ENCODE results near the gene CSRNP3.
"Not testable (repeated sequence)": the region's sequence is repeated elsewhere in the genome, so short reads cannot be mapped to it uniquely, and the experiment has no call there.

CSRNP3 gene

GRCh38 chr2:165547900-165548299 lies 78.4 kb downstream of the CSRNP3 start:
- DNase-seq: no peak

GRCh38 chr2:165549619-165550018 lies 80.1 kb downstream of the CSRNP3 start:
- no peak for DNase-seq

- no peak for DNase-seq
These were observed 89.3 kb downstream of the CSRNP3 start for GRCh38 chr2:165558832-165559231.

GRCh38 chr2:165560377-165560988 lies 91.0 kb downstream of the CSRNP3 start:
- DNase-seq: no peak

DNA sequence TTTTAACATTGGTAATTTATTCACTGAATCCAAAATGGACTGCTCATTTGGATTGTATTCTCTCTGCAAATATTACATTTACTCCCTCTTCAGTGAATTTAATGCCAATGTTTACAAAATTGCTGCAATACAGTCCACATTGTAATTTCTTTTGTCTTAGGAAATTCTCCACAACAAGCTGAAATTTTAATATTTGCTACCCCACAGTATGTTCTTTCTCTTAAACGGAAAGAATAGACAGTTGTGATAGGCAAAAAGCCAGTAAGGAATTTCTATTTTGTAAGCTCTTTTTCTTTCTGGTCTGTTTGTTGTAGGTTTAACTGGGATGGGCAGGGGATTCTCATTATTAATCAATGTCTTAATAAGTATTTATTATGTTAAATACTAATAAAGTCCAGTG lies 92.0 kb downstream of the CSRNP3 start:
- DNase-seq: no peak

DNA sequence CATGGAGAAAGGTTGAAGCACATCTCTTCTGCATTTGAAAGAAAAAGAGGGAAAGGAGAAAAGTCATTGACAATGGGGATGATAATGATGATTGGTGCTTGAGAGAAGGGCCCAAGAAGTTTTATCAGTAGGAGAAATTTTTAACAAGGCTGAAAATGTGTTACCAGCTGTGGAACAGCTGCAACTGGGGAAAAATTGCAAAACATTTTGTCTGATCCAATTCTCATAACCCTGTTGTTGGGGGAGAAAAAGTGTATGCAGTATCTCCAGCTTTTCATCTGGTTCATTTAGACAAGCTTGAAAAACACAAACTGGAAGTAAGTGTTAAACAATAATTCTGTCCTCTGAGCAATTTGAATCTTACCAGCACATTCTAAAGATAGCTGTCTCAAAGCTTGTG lies 92.7 kb downstream of the CSRNP3 start:
- DNase-seq: no peak

DNA sequence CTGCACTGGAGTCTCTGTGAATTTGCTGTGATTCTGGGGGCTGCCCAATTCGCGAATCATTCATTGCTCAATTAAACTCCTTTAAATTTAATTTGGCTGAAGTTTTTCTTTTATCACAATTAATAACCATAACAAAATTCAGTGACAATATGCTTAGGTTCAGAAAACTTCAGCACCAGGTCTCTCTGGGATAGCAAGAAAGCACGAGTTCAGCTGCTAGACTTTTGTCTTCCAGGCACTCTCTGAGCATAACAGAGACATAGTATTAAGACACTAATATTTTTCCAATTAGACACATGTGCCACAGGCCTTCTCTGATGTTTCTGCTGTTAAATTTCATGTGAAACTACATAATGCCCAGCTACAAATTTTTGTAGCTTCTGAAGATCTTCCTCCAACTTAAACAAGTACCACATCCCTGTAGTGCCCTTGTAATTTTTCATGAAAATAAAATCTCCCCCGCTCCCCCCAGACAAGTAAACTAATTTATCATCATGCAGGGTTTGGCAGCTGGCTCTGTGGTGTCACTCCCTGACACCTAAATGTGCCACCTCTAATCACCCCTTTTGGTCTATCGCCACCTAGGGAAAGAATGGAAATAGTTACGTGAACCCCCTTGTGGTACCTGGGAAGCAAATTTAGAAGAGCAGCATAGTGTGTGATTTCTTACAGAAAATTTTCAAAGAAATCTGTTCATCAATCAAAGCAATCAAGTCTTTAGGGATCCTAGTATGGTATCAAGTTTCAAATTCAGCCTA lies 94.1 kb downstream of the CSRNP3 start:
- DNase-seq: no peak

DNA sequence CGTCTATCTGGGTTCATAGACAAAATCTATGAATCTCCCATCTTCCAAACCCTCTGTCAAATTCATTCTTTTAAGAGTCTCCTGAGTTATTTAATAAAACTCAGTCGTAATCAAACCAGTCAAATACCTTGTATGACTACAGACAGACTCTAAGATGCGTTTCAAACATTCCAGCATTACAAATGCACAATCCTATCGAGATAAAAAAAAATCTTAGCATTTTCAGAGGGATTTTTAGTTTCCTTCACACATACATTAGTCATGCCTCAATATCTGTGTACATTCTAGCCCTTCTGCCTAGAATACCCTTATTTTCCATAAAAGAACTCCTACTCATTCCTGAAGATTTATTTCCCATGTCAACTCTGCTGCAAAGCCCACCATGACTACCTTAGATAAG lies 96.5 kb downstream of the CSRNP3 start:
- no peak for DNase-seq

DNA sequence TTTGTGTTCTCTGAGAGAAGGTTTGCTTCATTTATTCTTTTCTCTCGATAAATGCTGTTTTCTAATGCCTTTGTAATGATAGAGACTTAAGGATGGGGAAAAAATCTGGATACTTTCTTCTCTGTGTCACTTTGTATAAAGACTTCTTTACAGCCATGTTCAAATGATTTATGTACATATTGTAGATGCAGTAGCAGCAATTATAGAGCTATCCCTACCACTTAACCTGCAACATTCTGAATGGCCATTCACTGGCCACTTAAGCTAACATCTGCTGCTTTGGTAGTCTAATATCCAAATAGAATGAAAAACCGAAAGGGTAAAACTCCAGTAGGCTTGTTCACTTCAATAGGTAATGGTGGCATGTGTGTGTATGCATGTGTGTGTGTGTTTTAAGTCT lies 97.8 kb downstream of the CSRNP3 start:
- DNase-seq: no peak

- DNase-seq: no peak
These were observed 98.9 kb downstream of the CSRNP3 start for GRCh38 chr2:165568361-165568760.

DNA sequence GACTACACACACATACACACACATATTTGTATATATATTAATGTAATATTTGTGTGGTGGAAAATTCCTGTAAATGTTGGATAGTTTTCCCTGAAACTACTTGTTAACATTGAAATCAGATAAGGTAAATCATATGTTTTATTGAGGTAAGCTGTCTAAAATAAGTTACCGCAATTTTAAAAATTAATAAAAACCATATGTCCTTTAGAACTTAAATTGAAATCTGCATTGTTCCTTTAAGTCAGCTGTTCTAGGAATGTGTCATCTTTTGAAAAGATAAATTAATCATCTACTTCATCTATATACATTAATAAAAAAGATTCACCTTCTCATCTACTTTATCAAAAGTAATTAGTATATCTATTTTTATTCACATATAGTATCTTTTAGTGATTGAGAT lies 102.0 kb downstream of the CSRNP3 start:
- DNase-seq: no peak

- no peak for DNase-seq
These were observed 102.7 kb downstream of the CSRNP3 start for GRCh38 chr2:165572151-165572550.

- no peak for DNase-seq
These were observed 104.3 kb downstream of the CSRNP3 start for GRCh38 chr2:165573534-165574461.

- DNase-seq: no peak
These were observed 105.6 kb downstream of the CSRNP3 start for GRCh38 chr2:165575044-165575615.

DNA sequence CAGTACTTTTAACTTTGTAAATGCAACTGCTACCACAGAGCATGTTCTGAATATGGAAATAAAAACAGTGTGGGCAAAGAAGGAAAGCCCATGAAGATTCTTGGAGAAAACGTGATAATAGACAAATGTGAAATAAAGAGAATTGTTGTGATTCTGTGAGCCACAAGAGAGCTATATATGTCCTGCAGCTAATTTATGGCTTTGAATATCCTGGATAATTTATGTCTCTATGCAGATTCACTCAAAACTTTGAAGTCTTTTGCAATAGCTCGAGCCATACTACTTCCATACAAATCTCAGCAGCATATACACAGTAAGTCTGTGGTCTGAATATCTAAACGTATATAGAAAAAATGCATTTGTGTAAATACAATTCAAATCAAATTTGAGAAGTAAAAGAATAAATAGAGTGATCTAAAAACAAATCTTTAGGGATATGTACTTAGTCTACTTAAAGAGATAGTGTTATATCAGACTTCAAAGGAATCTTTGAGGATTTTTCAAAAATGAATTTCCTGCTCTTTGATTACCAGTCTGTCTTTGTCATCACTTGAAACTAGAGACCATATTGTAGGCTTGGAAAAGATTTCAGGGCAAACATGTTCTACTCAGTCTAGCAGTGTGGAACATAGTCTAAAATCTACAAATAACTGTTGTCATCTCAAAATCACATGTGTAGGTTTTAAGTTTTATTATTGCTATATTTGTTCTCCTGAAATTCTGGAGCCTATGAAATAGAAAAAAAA lies 107.1 kb downstream of the CSRNP3 start:
- no peak for DNase-seq

GRCh38 chr2:165582409-165582808 lies 112.9 kb downstream of the CSRNP3 start:
- no peak for DNase-seq

- no peak for DNase-seq
These were observed 113.5 kb downstream of the CSRNP3 start for GRCh38 chr2:165582863-165583506.

DNA sequence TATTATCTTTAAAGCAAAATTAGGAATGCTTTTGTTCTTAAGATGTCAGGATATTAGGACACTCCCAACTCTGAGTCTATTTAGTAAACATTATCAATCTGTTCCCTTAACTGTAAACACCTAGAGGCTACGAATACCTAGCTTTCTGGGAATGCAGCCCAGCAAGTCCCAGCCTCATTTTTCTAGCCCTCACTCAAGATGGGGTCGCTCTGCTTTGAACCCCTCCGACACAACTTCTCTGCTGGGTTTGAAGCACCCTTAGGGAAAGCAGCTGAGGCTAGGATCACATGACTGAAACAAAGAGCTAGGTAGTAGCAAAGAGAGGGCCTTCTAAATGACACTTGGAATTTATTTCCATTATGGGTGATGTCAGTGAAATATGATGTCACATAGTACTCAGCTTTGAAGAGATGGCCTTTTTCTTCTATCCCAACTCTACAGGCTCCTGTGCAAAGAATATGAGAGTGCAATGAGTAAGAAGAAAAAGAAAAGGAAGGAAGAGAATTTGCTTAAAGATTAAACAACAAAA lies 114.7 kb downstream of the CSRNP3 start:
- DNase-seq: no peak

GRCh38 chr2:165586019-165586418 lies 116.5 kb downstream of the CSRNP3 start:
- DNase-seq: no peak

GRCh38 chr2:165587335-165587938 lies 117.9 kb downstream of the CSRNP3 start:
- no peak for DNase-seq

DNA sequence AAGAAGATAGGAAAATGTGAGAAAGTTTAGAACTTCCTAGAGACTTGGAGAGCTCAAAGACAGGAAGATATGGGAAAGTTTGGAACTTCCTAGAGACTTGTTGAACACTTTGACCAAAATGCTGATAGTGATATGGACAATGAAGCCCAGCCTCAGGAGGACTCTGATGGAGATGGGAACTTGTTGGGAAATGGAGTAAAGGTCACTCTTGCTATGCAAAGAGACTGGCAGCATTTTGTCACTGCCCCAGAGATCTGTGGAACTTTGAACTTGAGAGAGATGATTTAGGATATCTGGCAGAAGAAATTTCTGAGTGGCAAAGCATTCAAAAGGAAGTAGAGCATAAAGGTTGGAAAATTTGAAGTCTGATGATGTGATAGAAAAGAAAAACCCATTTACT lies 121.5 kb downstream of the CSRNP3 start:
- not testable (repeated sequence) for DNase-seq
